ENCODE data around the gene NOS1.

Gene NOS1

GRCh38 chr12:117273091-117273490 lies 88.3 kb downstream of the NOS1 start:
- Histone ChIP-seq H3K36me3 (ENCODE audit: control insufficient read depth in 2 of 2, insufficient read depth in 2 of 2, low read length in 2 of 2) (no peaks in the 10 kb centered on the region), H3K9me3 (ENCODE audit: control insufficient read depth in 2 of 2, low read length in 2 of 2) (peaks cover 0 to 1% of the 10 kb centered on the region in 2 donors), H3K27ac (ENCODE audit: low read length) (no peak overlapping the region), H3K27me3 (ENCODE audit: control insufficient read depth in 1 of 2, insufficient read depth in 2 of 2, low read length in 2 of 2) (peaks cover 2 to 4% of the 10 kb centered on the region in 2 donors), H3K9ac (ENCODE audit: low read length in 2 of 2) (no peak overlapping the region), H3K4me1 (ENCODE audit: control insufficient read depth, insufficient read depth, low read length) (no peaks in the 10 kb centered on the region), H3K4me3 (ENCODE audit: low read length in 2 of 2) (no peak overlapping the region)

- Histone ChIP-seq H3K9me3 (ENCODE audit: control insufficient read depth in 2 of 2, low read length in 2 of 2) (peaks cover 0 to 5% of the 10 kb centered on the region in 2 donors), H3K4me1 (ENCODE audit: control insufficient read depth, insufficient read depth, low read length) (no peaks in the 10 kb centered on the region), H3K27ac (ENCODE audit: low read length) (no peak overlapping the region), H3K36me3 (ENCODE audit: control insufficient read depth in 2 of 2, insufficient read depth in 2 of 2, low read length in 2 of 2) (no peaks in the 10 kb centered on the region), H3K9ac (ENCODE audit: low read length in 2 of 2) (no peak overlapping the region), H3K27me3 (ENCODE audit: control insufficient read depth in 1 of 2, insufficient read depth in 2 of 2, low read length in 2 of 2) (peaks cover 2 to 4% of the 10 kb centered on the region in 2 donors), H3K4me3 (ENCODE audit: low read length in 2 of 2) (no peak overlapping the region)
Measured at GRCh38 chr12:117272690-117273089, 88.7 kb downstream of the NOS1 start.

DNA sequence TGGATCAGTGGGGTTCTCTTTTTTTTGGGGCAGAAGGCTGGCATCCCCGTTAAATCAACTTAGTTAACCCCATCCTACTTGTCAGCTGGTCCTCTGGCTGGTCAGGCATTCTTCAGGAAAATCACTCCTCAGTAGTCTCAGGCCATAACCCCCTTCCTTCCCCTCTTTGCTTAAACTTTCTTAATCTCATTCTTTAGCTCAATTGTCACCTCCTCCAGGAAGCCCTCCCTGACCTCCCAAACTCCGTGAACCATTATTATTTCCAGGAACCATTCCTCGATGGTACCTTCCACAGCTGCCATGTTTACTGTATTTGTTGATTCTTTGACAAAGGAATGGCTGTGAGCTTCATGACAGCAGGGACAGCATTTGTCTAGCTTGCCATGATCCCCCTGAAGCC lies 98.7 kb downstream of the NOS1 start:
- Histone ChIP-seq H3K36me3 (ENCODE audit: control insufficient read depth in 2 of 2, insufficient read depth in 2 of 2, low read length in 2 of 2) (no peaks in the 10 kb centered on the region), H3K4me1 (ENCODE audit: control insufficient read depth, insufficient read depth, low read length) (no peaks in the 10 kb centered on the region), H3K9ac (ENCODE audit: low read length in 2 of 2) (no peak overlapping the region), H3K27ac (ENCODE audit: low read length) (no peak overlapping the region), H3K27me3 (ENCODE audit: control insufficient read depth in 1 of 2, insufficient read depth in 2 of 2, low read length in 2 of 2) (peaks cover 0 to 4% of the 10 kb centered on the region in 2 donors), H3K9me3 (ENCODE audit: control insufficient read depth in 2 of 2, low read length in 2 of 2) (peaks cover 0 to 4% of the 10 kb centered on the region in 2 donors), H3K4me3 (ENCODE audit: low read length in 2 of 2) (no peak overlapping the region)

GRCh38 chr12:117261247-117261646 lies 100.2 kb downstream of the NOS1 start:
- no peaks in the 10 kb centered on the region for H3K36me3 ChIP-seq (ENCODE audit: control insufficient read depth in 2 of 2, insufficient read depth in 2 of 2, low read length in 2 of 2)
- no peak overlapping the region for H3K4me3 ChIP-seq (ENCODE audit: low read length in 2 of 2)
- H3K27me3 ChIP-seq (ENCODE audit: control insufficient read depth in 1 of 2, insufficient read depth in 2 of 2, low read length in 2 of 2), result peaks cover 0 to 4% of the 10 kb centered on the region in 2 donors
- no peak overlapping the region for H3K27ac ChIP-seq (ENCODE audit: low read length)
- H3K4me1 ChIP-seq (ENCODE audit: control insufficient read depth, insufficient read depth, low read length), result no peaks in the 10 kb centered on the region
- no peak overlapping the region for H3K9ac ChIP-seq (ENCODE audit: low read length in 2 of 2)
- peaks cover 0 to 3% of the 10 kb centered on the region in 2 donors for H3K9me3 ChIP-seq (ENCODE audit: control insufficient read depth in 2 of 2, low read length in 2 of 2)

- peaks cover 0 to 8% of the 10 kb centered on the region in 2 donors for H3K9me3 ChIP-seq (ENCODE audit: control insufficient read depth in 2 of 2, low read length in 2 of 2)
- no peak overlapping the region for H3K27ac ChIP-seq (ENCODE audit: low read length)
- peaks cover 0 to 4% of the 10 kb centered on the region in 2 donors for H3K27me3 ChIP-seq (ENCODE audit: control insufficient read depth in 1 of 2, insufficient read depth in 2 of 2, low read length in 2 of 2)
- H3K36me3 ChIP-seq (ENCODE audit: control insufficient read depth in 2 of 2, insufficient read depth in 2 of 2, low read length in 2 of 2), result no peaks in the 10 kb centered on the region
- no peaks in the 10 kb centered on the region for H3K4me1 ChIP-seq (ENCODE audit: control insufficient read depth, insufficient read depth, low read length)
- H3K4me3 ChIP-seq (ENCODE audit: low read length in 2 of 2), result no peak overlapping the region
- no peak overlapping the region for H3K9ac ChIP-seq (ENCODE audit: low read length in 2 of 2)
Measured at GRCh38 chr12:117255386-117255785, 106.0 kb downstream of the NOS1 start.

DNA sequence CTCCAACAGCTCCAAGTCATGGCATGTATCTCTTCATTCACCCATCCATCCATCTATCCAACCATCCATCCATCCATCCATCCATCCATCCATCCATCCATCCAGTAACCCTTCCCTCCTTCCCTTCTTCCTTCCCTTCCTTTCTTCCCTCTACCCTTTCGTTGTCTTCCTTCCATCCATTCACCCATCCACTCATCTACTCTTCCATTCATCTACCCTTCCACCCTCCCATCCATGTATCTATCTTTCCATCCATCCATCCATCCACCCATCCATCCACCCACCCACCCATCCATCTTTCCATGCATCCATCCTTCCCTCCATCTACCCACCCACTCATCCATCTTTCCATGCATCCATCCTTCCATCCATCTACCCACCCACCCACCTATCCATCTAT lies 117.9 kb downstream of the NOS1 start:
- Histone ChIP-seq H3K4me1 (ENCODE audit: control insufficient read depth, insufficient read depth, low read length) (no peaks in the 10 kb centered on the region), H3K9ac (ENCODE audit: low read length in 2 of 2) (no peak overlapping the region), H3K27ac (ENCODE audit: low read length) (no peak overlapping the region), H3K4me3 (ENCODE audit: low read length in 2 of 2) (no peak overlapping the region), H3K27me3 (ENCODE audit: control insufficient read depth in 1 of 2, insufficient read depth in 2 of 2, low read length in 2 of 2) (no peaks in the 10 kb centered on the region), H3K9me3 (ENCODE audit: control insufficient read depth in 2 of 2, low read length in 2 of 2) (peaks cover 0 to 5% of the 10 kb centered on the region in 2 donors), H3K36me3 (ENCODE audit: control insufficient read depth in 2 of 2, insufficient read depth in 2 of 2, low read length in 2 of 2) (no peaks in the 10 kb centered on the region)

- no peaks in the 10 kb centered on the region for H3K4me1 ChIP-seq (ENCODE audit: control insufficient read depth, insufficient read depth, low read length)
- H3K27ac ChIP-seq (ENCODE audit: low read length), result no peak overlapping the region
- H3K4me3 ChIP-seq (ENCODE audit: low read length in 2 of 2), result no peak overlapping the region
Measured at GRCh38 chr12:117241697-117242096, 119.7 kb downstream of the NOS1 start.

DNA sequence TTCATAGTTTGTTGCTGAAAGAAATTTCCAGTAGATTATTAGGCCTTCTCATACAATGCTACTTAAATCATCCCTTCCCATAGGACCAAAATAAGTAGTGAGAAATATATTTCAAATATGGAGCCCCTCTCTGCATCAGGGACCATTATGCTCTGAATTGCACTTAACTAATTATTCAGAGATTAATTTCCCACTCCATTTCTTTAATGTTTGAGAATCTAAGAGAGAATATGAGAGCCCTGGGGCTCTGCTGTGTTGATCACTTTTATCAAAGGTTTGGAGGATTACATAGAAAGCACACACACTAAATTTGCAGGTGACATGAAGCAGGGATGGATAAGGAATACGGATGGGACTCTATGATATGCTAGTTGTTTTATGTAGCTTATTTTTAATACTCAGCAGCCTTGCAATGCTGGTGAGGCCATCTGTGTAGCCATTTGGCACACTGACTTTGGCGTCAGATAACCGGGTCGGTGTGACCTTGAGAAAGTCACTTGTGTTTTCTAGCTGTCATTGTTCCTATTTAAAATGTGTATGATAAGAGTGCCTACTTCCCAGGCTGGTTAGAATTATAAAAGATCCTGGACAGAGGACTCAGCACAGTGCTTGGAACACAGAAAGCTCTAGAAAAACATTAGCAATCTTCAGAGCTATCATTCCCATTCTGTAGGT lies 121.2 kb downstream of the NOS1 start:
- no peaks in the 10 kb centered on the region for H3K36me3 ChIP-seq (ENCODE audit: control insufficient read depth in 2 of 2, insufficient read depth in 2 of 2, low read length in 2 of 2)
- no peak overlapping the region for H3K4me3 ChIP-seq (ENCODE audit: low read length in 2 of 2)
- H3K27me3 ChIP-seq (ENCODE audit: control insufficient read depth in 1 of 2, insufficient read depth in 2 of 2, low read length in 2 of 2), result peaks cover 5 to 11% of the 10 kb centered on the region in 2 donors
- H3K9ac ChIP-seq (ENCODE audit: low read length in 2 of 2), result no peak overlapping the region
- H3K4me1 ChIP-seq (ENCODE audit: control insufficient read depth, insufficient read depth, low read length), result no peaks in the 10 kb centered on the region
- H3K27ac ChIP-seq (ENCODE audit: low read length), result no peak overlapping the region
- no peaks in the 10 kb centered on the region for H3K9me3 ChIP-seq (ENCODE audit: control insufficient read depth in 2 of 2, low read length in 2 of 2)

More at GRCh38 chr12:117241697-117242096, 119.7 kb downstream of the NOS1 start:
- Histone ChIP-seq H3K9me3 (ENCODE audit: control insufficient read depth in 2 of 2, low read length in 2 of 2) (no peaks in the 10 kb centered on the region), H3K36me3 (ENCODE audit: control insufficient read depth in 2 of 2, insufficient read depth in 2 of 2, low read length in 2 of 2) (no peaks in the 10 kb centered on the region), H3K9ac (ENCODE audit: low read length in 2 of 2) (no peak overlapping the region), H3K27me3 (ENCODE audit: control insufficient read depth in 1 of 2, insufficient read depth in 2 of 2, low read length in 2 of 2) (peaks cover 2 to 6% of the 10 kb centered on the region in 2 donors)

- Histone ChIP-seq H3K27me3 (ENCODE audit: control insufficient read depth in 1 of 2, insufficient read depth in 2 of 2, low read length in 2 of 2) (peaks cover 11 to 14% of the 10 kb centered on the region in 2 donors), H3K36me3 (ENCODE audit: control insufficient read depth in 2 of 2, insufficient read depth in 2 of 2, low read length in 2 of 2) (no peaks in the 10 kb centered on the region), H3K9ac (ENCODE audit: low read length in 2 of 2) (no peak overlapping the region), H3K9me3 (ENCODE audit: control insufficient read depth in 2 of 2, low read length in 2 of 2) (no peaks in the 10 kb centered on the region), H3K27ac (ENCODE audit: low read length) (no peak overlapping the region), H3K4me1 (ENCODE audit: control insufficient read depth, insufficient read depth, low read length) (no peaks in the 10 kb centered on the region), H3K4me3 (ENCODE audit: low read length in 2 of 2) (no peak overlapping the region)
Measured at GRCh38 chr12:117236456-117237001, 124.9 kb downstream of the NOS1 start.

DNA sequence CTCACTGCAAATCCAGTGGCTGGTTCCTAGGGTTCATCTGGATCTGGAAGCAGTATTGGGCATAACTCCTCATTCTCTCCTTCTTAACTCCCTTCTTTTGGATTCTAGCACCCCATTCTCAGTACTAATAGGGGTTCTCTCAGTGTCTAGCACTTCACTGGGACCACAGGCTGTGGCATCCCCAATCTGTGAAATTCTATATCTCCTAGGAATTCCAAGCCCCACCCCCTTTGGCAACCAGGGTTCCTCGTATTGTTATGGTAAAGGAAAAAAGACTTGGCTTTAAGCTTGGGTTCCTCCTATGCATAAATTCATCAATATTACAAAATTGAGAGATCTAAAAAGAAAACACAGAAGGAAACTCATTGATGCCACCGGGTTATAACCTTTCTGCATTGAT lies 126.2 kb downstream of the NOS1 start:
- Histone ChIP-seq H3K9ac (ENCODE audit: low read length in 2 of 2) (no peak overlapping the region), H3K27me3 (ENCODE audit: control insufficient read depth in 1 of 2, insufficient read depth in 2 of 2, low read length in 2 of 2) (peaks cover 14% of the 10 kb centered on the region in 2 donors)

GRCh38 chr12:117234441-117234840 lies 127.0 kb downstream of the NOS1 start:
- Histone ChIP-seq H3K4me1 (ENCODE audit: control insufficient read depth, insufficient read depth, low read length) (no peaks in the 10 kb centered on the region), H3K36me3 (ENCODE audit: control insufficient read depth in 2 of 2, insufficient read depth in 2 of 2, low read length in 2 of 2) (no peaks in the 10 kb centered on the region), H3K9me3 (ENCODE audit: control insufficient read depth in 2 of 2, low read length in 2 of 2) (no peaks in the 10 kb centered on the region), H3K9ac (ENCODE audit: low read length in 2 of 2) (no peak overlapping the region), H3K27ac (ENCODE audit: low read length) (no peak overlapping the region), H3K4me3 (ENCODE audit: low read length in 2 of 2) (no peak overlapping the region), H3K27me3 (ENCODE audit: control insufficient read depth in 1 of 2, insufficient read depth in 2 of 2, low read length in 2 of 2) (peaks cover 14% of the 10 kb centered on the region in 2 donors)

More for the DNA sequence above, 126.2 kb downstream of the NOS1 start:
- no peaks in the 10 kb centered on the region for H3K4me1 ChIP-seq (ENCODE audit: control insufficient read depth, insufficient read depth, low read length)
- no peak overlapping the region for H3K4me3 ChIP-seq (ENCODE audit: low read length in 2 of 2)
- no peak overlapping the region for H3K27ac ChIP-seq (ENCODE audit: low read length)
- H3K9me3 ChIP-seq (ENCODE audit: control insufficient read depth in 2 of 2, low read length in 2 of 2), result no peaks in the 10 kb centered on the region
- H3K36me3 ChIP-seq (ENCODE audit: control insufficient read depth in 2 of 2, insufficient read depth in 2 of 2, low read length in 2 of 2), result no peaks in the 10 kb centered on the region
